ENCODE data around the gene AHR.

The AHR gene

DNA sequence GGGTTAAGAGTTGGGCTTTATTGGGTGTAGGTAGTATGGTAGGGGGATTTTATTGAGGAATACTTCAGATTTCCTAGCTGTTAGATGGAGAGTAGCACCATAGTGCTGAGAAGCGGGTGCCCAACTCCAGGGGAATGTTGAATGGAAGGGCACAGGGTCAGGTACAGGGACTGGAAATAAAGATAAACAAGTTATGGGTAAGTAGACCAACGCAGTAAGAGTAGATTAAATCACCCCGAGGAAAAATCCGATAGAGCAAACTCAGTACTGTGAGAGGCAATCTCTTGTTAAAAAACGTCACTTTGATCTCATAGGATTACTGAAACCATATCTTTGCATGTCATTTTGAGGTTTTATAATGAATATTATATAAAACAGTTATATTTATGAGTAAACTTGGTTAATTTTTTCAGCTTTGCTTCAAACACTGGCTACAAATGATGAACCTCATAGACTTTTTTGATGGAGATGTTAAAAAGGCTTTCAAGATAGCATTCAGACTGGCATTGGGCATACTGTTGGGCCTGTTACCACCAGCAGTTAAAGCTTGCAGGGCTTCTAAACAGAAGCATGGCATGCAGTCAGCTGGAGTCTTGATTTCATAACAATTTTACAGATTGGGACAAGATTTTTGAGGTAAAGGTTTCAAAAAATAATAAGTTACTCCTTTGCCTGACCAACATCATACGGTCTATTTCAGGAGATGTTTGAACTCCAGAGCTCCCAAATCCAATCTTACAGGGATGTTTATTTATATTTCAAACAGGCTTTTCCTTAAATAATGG, 7.1 kb downstream of the AHR start:
- no peak for DNase-seq

DNA sequence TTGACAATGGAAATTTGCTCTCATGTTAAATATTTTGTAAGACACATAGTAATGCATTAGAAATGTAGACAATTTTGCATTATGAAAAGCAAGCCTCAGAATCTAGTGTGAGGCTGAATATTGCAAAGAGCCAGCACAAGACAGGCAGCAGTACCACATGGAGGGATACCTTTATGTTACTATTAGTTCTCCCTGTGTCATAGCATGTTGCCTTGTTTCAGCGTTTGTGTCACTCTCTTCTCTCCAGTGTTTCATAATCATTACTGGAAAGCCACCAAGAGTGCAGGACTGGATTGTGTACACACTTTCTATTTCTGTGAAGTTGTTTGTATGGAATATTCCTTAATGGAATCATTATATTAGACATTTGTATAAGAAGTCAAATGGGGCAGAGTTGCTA, 8.5 kb downstream of the AHR start:
- DNase-seq: no peak

DNA sequence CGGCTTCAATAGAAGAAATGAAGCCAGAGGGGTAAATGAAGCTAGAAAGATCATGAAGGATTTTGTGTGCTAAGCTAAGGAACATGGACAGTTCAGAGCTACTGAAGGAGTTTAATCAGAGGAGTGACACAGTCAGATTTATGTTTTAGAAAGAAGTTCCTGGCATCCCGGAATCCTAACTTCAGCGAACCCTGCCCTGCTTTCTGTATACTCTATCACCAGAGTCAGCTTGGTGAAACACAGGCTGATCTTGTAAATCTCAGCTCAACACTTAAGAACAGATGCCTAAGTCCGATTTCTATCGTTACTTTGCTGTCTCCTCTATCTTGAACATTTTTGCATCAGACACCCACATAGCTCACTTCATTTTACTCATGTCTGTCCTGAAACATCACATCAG, 9.1 kb downstream of the AHR start:
- DNase-seq: no peak

DNA sequence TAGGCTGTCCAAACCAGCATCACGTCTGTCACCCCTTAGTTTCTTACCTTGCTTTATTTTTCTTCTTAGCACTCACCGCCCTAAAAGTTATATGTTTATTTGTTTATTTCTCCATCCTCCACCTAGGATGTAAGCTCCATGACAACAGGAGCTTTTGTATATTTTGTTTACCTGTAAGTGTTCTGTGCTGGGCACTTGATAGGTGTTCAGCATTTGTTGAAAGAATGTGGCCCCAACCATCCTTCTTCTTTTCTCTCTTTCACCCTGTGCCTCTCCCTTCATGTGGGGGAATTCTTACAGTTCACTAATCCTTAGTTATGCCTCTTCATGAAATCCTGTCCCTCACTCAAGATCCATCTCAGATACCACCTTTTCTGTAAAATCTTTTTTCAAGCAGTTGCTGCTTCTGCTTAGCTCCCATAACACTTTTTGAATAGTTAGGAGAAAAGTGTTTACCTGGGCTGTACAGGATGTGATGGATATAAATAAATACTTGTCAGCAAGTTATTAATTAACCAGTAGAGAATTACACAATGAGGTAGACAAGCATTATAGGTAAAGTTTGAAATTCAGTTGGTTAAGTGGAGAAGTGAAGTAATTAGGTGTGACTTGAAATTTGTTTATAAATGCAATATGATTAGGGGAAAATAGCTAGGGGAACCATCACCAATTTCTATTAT, 9.7 kb downstream of the AHR start:
- no peak for DNase-seq

DNA sequence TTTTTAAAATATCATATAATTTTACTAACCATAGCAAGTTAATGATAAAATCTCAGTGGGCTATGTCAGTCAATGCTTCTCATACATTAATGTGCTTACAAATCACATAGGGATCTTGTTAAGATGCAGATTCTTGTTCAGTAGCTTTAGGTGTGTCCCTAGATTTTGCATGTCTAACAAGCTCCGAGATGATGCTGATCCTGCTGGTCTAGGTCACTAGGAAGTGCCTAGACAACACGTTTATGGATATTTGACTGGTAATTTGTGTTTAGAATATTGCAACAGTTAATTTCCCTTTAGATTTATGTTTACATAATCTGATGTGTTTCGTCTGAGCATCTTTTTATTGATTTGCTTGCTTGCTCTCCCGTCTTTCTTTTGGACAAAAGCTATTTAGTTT, 12.7 kb downstream of the AHR start:
- no peak for DNase-seq

DNA sequence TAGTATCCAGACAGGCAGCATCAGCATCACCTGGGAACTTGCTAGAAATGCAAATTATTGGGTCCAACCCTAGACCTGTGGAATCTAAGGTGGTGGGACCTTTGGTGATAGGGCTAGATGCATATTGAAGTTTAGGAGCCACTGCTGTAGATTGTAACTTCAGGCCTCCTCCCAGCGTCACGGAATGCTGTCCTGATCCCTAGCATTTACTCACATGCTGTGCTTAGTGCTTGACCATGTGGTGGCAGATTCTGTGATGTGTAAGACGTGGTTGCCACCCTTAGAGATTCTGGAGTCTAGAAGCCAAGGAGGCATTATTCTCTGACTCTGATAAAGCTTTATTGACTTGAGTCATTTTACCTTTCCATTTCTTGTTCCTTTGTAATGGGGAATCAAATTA, 13.5 kb downstream of the AHR start:
- no peak for DNase-seq

DNA sequence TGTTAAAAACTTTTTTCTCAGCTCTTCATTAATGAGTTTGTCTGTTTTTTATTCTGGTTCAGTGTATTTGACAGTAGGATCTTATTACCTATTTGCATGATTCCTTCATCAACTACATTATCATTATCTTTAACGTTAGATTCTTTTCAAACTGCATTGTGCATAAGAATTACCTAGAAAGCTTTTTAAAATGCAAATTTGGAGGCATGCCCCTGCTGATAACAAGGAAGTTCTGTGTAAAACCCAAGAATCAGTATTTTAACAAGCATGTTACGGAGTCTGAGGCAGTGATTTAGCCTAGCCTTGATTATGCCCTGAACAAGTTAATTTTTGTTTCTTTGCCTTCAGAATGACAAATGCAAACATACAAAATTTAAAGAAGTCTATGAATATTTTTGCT, 14.2 kb downstream of the AHR start:
- no peak for DNase-seq

DNA sequence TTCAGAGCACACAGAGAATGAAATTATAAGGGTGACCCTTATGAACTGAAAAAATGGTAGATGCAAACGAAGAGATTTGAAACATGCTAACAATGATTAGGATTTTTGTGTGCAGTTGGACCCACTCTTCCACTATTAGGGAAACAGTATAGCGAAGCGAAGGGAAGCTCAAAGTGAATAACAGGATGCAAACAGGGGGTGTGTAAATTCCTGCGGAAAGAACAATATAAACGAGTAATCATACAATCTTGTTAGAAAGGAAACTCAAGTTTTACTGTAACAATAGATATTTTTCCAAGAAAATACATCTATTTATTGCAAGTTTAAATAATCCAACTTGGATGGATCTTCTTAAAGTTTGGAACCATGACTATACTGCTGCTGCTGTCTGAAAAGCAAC, 14.7 kb downstream of the AHR start:
- no peak for DNase-seq

DNA sequence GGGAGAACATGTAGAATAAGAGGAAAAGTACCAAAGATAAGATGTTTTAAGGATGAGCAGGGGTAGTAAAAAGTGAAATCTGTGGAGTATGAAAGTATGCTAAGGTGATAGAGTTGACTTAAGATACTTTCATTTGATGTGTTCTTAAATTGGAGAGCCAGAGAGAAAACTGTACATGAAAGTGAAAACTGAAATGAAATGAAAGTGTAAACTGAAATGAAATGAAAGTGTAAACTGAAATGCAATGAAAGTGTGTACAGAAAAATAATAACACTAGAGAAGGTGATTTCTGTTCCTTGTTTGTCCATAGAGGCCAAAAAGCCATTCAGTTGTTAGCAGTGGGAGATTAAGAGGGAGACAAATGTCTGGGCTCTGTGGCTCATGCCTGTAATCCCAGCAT, 17.5 kb downstream of the AHR start:
- DNase-seq: no peak

DNA sequence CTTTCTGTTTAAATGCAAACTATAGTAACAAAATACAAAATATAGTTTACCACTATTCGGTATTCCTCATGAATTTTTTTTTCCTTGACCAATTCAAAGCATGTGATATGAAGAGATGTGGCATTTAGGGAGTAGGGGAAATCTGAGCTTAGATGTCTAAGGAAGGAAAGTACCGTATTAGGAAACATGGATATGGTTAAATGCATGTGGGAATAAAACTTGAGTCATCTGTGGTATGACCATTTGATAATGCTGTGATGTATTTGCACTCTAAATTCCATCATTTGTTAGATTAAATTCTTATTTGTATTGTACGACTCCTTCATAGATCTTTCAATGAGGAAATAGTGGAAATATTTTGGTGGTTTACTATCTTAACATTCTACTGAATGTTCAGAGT, 19.7 kb downstream of the AHR start:
- peak; percentile 27 for DNase-seq

DNA sequence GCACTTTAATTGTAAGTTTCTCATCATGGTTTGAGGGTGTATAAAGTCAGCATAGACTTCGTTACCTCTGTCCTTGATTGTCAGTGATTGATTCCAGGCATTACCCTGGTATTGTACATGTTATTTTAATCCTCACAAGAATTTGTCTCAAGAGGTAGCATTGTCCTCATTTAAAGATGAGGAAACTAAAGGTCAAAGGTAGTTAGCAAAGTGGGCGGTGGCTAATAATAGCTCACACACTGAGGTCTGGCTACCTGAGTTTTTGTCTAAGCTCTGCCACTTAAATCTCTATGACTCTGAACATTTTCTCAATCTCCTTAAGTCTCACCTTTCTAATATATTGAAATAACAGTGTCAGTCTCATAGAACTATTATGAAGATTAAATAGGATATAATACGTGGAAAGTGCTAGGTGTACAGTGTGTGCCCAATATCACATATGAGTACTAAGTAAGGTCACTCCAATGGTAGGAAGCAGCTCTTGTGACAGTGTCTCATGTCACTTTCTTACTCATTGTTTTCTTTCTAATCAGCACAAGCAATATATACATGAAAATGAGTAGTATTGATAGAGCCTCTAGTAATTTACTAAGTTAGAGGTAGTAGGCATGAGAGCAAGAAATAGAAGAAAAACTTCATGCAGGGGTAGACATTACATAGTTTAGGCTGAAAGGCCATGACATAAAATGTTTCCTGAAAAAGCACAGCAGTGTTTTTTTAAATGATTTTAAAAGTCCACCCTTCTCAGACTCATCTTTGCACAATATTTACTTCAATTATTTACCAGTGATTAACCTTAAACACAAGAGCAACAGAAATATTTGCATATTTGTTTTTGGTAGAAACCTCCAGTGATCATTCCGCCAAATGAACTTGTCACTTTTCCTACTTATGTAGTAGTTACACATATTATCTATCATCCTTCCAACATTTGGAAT, 21.0 kb downstream of the AHR start:
- DNase-seq: no peak

DNA sequence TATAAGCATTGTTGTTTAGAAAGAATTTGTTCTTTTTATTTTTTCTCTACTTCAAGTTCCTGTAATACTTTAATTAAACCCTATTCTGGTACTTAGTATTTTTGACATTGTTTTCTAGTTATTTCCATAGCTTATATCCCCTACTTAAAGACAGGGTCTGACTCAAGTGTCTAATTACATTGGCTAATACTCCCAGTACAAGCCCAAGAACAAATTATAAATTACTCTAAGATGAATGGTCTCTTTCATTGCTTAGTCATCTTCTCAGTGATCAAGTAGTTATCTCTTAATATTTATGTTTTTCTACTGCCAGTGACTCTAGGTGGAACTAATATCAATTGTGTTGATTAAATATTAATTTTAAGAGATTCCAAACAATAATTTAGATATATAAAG, 21.6 kb downstream of the AHR start:
- DNase-seq: no peak

DNA sequence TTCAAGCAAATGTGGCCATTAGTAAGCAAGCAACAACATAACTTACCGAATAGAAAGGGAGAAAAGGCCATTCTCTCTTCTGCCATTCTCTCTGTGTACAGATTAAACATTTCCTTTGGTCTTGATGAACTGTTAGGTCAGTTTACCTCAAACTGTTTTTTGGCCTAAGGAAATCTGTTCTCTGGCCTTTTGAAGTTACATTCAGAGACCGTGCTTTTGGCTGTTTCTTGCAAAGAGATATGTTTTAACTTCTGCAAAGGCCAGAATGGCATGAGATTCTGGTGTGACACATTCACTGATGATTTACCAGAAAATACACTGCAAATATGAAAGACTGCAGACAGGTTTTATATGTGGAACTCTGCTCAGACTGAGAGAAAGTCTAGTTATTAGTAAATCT, 22.2 kb downstream of the AHR start:
- no peak for DNase-seq

DNA sequence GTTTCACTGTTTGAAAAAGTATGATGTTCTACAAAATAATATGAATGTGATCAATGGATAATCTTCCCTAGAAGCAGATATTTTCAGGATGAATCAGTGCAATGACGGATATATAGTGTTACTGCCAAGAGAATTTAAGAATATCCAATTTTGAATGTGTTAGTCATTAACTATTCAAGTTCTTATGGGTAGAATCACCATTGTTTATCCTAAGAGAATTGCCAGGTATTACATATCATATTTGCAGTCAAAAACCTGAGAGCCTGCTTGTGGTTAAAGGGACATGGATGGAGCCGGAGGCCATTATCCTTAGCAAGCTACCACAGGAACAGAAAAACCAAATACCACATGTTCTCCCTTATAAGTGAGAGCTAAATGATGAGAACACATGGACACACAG, 26.9 kb downstream of the AHR start:
- DNase-seq: no peak

DNA sequence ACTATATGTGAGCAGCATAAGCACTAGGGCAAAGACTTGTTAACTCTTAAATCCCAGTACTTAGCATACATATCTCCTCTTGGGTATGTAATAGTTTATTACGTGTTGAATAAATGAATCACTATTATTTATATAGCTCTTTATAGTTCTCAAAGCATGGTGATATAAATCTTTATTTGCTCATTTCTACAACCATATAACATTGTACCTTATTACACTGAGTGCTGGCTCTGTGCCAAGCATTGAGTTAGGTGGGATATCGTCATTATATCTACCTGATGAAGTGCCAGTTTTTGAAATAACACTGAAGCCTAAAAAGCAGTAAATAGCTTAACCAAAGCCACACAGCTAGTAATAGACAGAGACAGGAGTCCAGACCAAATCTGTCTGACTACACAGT, 27.9 kb downstream of the AHR start:
- DNase-seq: no peak

DNA sequence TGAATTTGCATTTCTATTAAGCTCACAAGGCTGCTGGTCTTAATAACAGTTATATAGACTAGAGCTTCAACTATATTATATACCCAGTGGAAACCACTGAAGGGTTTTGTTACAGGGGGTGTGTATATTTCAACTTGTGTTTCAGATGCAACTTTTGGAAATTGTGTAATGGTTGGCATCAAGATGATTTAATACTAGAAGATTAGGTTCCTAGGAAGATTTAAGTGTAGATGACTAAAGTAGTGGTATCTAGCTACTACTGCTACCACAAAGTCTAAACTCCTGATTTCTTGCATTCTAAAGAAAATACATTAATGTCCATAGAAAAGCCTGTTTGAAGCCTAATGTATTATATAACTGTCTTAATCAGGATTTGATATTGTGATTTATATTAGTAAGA, 30.2 kb downstream of the AHR start:
- DNase-seq: no peak

DNA sequence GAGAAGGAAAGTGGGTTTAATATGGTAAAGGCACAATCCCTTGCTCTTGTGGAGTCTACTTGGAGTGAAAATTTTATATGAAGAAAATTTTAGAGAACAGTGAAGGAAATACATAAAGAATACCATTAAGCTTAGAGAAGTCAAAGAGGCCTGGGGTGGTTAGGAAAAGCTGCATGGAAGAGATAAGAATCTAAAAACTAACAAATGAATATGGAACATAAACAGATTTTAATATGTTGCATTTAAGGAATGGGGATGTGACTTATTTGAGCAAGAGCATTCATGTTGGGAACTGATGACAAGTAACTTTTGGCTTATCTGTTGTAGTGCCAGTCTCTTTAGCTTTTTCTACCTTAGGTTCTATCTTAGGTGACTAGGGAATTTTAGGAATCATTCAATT, 31.0 kb downstream of the AHR start:
- DNase-seq: no peak

DNA sequence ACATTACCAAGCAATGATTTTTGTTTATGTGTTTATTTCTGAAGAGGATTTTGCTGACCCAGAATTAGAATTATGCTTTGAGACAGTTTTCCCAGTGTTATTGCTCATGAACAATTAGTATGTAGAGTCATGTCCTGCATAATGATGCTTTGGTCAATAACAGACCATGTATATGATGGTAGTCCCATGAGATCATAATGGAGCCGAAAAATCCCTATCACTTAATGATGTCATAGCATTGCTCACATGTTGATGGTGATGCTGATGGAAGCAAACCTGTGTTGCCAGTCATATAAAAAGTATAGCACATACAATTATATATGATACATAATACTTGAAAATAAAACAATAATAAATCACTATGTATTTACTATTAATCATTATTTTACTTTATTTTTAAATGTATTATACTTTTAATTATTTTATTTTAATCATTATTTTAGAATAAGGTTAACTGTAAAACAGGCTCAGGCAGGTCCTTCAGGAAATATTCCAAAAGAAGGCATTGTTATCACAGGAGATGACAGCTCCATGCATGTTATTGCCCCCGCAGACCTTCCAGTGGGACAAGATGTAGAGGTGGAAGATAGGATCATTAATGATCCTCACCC, 33.5 kb downstream of the AHR start:
- DNase-seq: no peak

DNA sequence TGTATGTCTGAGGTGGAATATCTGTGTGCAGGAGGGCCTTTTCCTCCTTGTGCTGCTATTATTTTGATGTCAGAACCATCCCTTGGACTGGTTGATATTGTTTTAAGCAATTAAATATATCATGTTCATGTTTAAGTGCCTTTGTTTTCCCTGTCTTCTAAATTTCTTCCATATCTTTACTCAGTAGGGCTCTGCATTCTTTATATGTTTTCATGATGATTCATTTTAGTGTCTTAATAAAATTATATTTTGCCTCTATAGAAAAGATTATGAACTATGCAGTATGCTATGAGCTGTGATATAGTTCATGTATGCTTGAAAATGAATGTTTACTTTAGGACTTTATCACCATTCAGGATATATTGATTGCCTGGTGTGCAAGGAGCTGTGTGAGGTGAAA, 34.8 kb downstream of the AHR start:
- no peak for DNase-seq

DNA sequence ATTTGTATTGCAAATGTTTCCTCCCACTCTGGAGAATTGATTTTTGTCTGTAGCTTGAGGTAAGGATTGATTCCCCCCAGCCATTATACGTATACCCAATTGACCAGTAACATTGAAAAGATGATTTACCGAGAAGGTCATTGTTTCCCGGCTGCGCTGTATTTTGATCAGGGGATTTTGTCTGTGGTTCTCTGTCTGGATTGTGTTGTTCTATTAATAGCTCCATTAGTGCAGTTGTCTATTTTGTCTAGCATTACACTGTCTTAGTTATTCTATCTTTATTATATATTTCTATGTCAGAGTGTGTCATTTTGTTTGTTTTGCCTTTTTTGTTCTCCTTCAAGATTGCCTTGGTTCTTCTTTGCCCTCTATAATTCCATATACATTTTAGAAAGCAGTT, 37.7 kb downstream of the AHR start:
- no peak for DNase-seq

DNA sequence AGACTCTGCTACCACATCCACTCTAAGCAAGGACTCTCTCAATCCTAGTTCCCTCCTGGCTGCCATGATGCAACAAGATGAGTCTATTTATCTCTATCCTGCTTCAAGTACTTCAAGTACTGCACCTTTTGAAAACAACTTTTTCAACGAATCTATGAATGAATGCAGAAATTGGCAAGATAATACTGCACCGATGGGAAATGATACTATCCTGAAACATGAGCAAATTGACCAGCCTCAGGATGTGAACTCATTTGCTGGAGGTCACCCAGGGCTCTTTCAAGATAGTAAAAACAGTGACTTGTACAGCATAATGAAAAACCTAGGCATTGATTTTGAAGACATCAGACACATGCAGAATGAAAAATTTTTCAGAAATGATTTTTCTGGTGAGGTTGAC, 40.7 kb downstream of the AHR start:
- no peak for DNase-seq

DNA sequence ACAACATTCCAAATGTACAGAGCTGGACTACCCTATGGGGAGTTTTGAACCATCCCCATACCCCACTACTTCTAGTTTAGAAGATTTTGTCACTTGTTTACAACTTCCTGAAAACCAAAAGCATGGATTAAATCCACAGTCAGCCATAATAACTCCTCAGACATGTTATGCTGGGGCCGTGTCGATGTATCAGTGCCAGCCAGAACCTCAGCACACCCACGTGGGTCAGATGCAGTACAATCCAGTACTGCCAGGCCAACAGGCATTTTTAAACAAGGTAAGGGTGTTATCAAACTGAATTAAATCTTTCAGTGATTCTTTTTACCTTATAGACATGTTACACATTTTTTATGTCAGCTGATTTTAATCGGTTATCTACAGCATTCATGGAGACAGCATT, 41.5 kb downstream of the AHR start:
- DNase-seq: no peak

DNA sequence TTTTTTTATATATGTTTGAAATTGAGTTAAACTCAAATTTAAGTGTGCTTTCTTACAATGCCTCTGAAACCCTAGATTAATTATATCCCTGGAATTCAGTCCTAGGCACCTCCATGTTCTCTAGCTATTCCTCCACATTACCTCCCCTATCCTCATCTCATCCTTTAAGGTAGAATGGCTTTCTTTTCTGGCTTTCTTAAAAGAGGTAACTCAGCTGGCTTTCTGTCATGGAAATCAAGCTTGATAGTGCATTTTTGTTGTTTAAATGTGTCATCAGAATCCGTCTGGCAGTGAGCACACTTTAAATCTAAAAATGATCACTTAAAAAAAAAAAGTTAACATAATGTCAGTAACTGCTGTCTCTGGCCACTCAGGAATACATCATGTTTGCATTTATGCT, 42.2 kb downstream of the AHR start:
- DNase-seq: no peak
